Stomach (tissue), 9 donors: ENCODE measurements around the gene MIER1. TPM values are rescaled to one million over a fixed set of nuclear protein-coding genes. Genes with fewer than 3 reads are reported as not detected.
"Not testable (repeated sequence)": the region's sequence is repeated elsewhere in the genome, so short reads cannot be mapped to it uniquely, and the experiment has no call there.

Source experiments
- DNase-seq, 2 donors: peaks; one replicate each; pipeline versions ENCODE4 v3.0.0 to v3.0.0-alpha.2; 2013 to 2019
- H3K27ac ChIP-seq, 5 donors: fragments of 200-600 bp in 4 of 5; sonication (generic) in 4 of 5; one replicate each; pipeline ENCODE4 v1.5.1; 2013 to 2019; ENCODE audit warnings: mild to moderate bottlenecking in 1 of 5, moderate library complexity in 1 of 5
- H3K27me3 ChIP-seq, 3 donors: fragments of 200-600 bp; sonication (generic); one replicate each; pipeline ENCODE4 v1.5.1; 2017 to 2019; ENCODE audit warnings: mixed run types in 1 of 3
- H3K36me3 ChIP-seq, 4 donors: fragments of 200-600 bp; sonication (generic); 1 replicate in 3 of 4; 2 replicates in 1 of 4; pipeline ENCODE4 v1.5.1; 2016 to 2019
- H3K4me1 ChIP-seq, 4 donors: fragments of 200-600 bp; sonication (generic); one replicate each; pipeline ENCODE4 v1.5.1; 2016 to 2019
- H3K4me3 ChIP-seq, 4 donors: fragments of 200-600 bp; sonication (generic) in 3 of 4; one replicate each; pipeline ENCODE4 v1.5.1; 2016 to 2019; ENCODE audit warnings: mild to moderate bottlenecking in 1 of 4
- H3K9me3 ChIP-seq, 4 donors: fragments of 200-600 bp; sonication (generic); one replicate each; pipeline ENCODE4 v1.5.1; 2016 to 2019
- EP300 ChIP-seq: sonication (generic); formaldehyde crosslinking; IDR thresholded peaks from one replicate; pipeline ENCODE4 v1.6.1; 2017; ENCODE audit warnings: antibody characterized with exemption
- POLR2A ChIP-seq, 4 donors: fragments of 450-650 bp; IDR thresholded peaks; one replicate each; pipeline ENCODE4 v1.6.1; 2016; ENCODE audit warnings: antibody characterized with exemption in 4 of 4, control low read depth in 2 of 4, mild to moderate bottlenecking in 1 of 4, moderate library complexity in 1 of 4
- POLR2AphosphoS5 ChIP-seq, 3 donors: sonication (generic); formaldehyde crosslinking; IDR thresholded peaks; one replicate each; pipeline ENCODE4 v1.6.1; 2016; ENCODE audit warnings: antibody characterized with exemption in 3 of 3
- WGBS, 5 donors: extraction: QIAGEN DNeasy Blood & Tissue Kit in 3 of 5; methylation state at CpG; one replicate each; pipeline versions ENCODE4 v1.1.5 to v1.1.7; 2013 to 2018; 5-methylcytosine and 5-hydroxymethylcytosine counted together
- intact Hi-C: fragments of 100-400 bp; cut with DNase I; formaldehyde crosslinking; loops from one replicate; pipeline ENCODE4 v1.15.1; 2023; ENCODE audit warnings: low total_unique reads
- polyA plus RNA-seq, 3 donors: library from polyadenylated mRNA; stranded (reverse); fragments of 200-250 nt; gene quantifications; one replicate each; pipeline ENCODE4 v1.2.3, GENCODE V29; 2013
- total RNA-seq, 5 donors: library from RNA; depleted of rRNA; stranded (reverse); fragments of >200 nt; gene quantifications; one replicate each; pipeline versions ENCODE4 v1.1.0 to v1.2.3, GENCODE V29; 2014 to 2016
- TF ChIP-seq, protein P1 (sequence below), 7 experiments: fragments of 450-650 bp in 4 of 7; fragments of 200-600 bp in 3 of 7; sonication (generic) in 3 of 7; IDR thresholded peaks; one replicate each; pipeline ENCODE4 v1.5.1; 2016 to 2019; ENCODE audit warnings: antibody characterized with exemption in 7 of 7, control low read depth in 2 of 7, mild to moderate bottlenecking in 1 of 7
- donor health status: healthy with polysubstance abuse.
- donor health status: Bipolar disorder and iron deficiency.
- donor health status: healthy.

MIER1 gene
- total and polyA plus RNA-seq, 8 donors: 6.4 to 57.6 (median 27.7) TPM

GRCh38 chr1:66890621-66891020 is 34.2 kb upstream of the MIER1 start:
- DNase-seq: no peak
- H3K27me3 ChIP-seq: no peaks in the 10 kb centered on the region
- no peak overlapping the region for H3K27ac ChIP-seq
- H3K4me3 ChIP-seq: no peak overlapping the region
- WGBS, 5 donors: 94 to 100% (median 100%) methylated on average over 1 of the region's 1 CpG
- no peaks in the 10 kb centered on the region for H3K36me3 ChIP-seq
- H3K9me3 ChIP-seq: no peaks in the 10 kb centered on the region
- TF ChIP-seq EP300: no peak
- no peak for TF ChIP-seq POLR2A (IDR thresholded peaks at IDR 0.05)
- no peak for TF ChIP-seq POLR2AphosphoS5 (IDR thresholded peaks at IDR 0.05)
- TF ChIP-seq, protein P1, sequence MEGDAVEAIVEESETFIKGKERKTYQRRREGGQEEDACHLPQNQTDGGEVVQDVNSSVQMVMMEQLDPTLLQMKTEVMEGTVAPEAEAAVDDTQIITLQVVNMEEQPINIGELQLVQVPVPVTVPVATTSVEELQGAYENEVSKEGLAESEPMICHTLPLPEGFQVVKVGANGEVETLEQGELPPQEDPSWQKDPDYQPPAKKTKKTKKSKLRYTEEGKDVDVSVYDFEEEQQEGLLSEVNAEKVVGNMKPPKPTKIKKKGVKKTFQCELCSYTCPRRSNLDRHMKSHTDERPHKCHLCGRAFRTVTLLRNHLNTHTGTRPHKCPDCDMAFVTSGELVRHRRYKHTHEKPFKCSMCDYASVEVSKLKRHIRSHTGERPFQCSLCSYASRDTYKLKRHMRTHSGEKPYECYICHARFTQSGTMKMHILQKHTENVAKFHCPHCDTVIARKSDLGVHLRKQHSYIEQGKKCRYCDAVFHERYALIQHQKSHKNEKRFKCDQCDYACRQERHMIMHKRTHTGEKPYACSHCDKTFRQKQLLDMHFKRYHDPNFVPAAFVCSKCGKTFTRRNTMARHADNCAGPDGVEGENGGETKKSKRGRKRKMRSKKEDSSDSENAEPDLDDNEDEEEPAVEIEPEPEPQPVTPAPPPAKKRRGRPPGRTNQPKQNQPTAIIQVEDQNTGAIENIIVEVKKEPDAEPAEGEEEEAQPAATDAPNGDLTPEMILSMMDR (IDR thresholded peaks at IDR 0.05): no peak
- H3K4me1 ChIP-seq: no peaks in the 10 kb centered on the region
- intact Hi-C loops: no loop called here

DNA sequence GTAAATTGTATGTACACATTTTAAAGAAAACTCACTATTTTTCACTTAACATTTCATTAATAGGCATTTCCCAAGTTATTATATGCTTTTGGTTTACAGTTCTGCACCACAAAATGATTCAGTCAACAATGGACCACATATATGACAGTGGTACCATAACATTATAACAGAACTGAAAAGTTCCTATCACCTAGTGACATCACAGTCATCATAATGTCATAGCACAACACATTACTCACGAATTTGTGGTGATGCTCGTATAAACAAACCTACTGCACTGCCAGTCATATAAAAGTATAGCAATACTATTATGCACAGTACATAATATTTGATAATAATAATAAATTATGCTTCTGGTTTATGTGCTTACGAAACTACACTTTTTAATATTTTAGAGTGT is 31.1 kb upstream of the MIER1 start:
- TF ChIP-seq POLR2AphosphoS5 (IDR thresholded peaks at IDR 0.05) (no peak), EP300 (no peak), POLR2A (IDR thresholded peaks at IDR 0.05) (no peak)
- TF ChIP-seq, protein P1 (IDR thresholded peaks at IDR 0.05): no peak
- Histone ChIP-seq H3K27ac (no peak overlapping the region), H3K9me3 (no peaks in the 10 kb centered on the region), H3K27me3 (no peaks in the 10 kb centered on the region), H3K4me3 (no peak overlapping the region), H3K36me3 (no peaks in the 10 kb centered on the region), H3K4me1 (no peaks in the 10 kb centered on the region)
- intact Hi-C loops: no loop called here
- 89 to 95% (median 94%) methylated on average over 3 of the region's 3 CpGs for WGBS, 5 donors
- DNase-seq: no peak

GRCh38 chr1:66915203-66915602 is 9.6 kb upstream of the MIER1 start:
- H3K4me1 ChIP-seq, DNase-seq, H3K4me3 ChIP-seq, H3K27me3 ChIP-seq, H3K36me3 ChIP-seq, H3K9me3 ChIP-seq, intact Hi-C loops, H3K27ac ChIP-seq: not testable (repeated sequence)
- 85 to 96% (median 94%) methylated on average over 1 of the region's 1 CpG for WGBS, 5 donors

DNA sequence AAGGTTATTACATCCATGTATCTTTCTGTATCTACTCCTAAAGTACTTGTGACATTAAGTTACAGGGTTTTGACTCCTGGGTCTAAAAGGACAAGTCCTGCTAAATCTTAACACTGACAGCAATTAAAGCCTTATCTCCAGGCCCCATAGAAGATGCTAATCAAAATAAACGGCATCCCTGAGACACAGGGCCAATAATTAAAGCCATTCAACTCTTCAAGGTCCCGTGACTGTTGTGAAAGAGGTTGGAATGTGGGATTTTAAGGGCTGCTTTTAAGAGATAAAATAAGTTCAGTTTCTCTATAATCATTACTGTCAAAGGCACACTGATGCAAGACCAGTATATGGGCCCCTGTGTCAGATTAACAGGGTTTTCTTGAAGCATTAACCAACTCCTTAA is 8.5 kb upstream of the MIER1 start:
- intact Hi-C loops: no loop called here
- Histone ChIP-seq H3K36me3 (peaks cover 0 to 8% (median 0%) of the 10 kb centered on the region in 4 donors), H3K4me1 (peaks cover 0 to 2% (median 0%) of the 10 kb centered on the region in 4 donors), H3K4me3 (no peak overlapping the region), H3K27ac (no peak overlapping the region), H3K9me3 (no peaks in the 10 kb centered on the region), H3K27me3 (no peaks in the 10 kb centered on the region)
- WGBS, 5 donors: 54 to 59% (median 56%) methylated on average over 2 of the region's 2 CpGs
- DNase-seq: no peak
- TF ChIP-seq, protein P1 (IDR thresholded peaks at IDR 0.05): no peak
- TF ChIP-seq POLR2A (IDR thresholded peaks at IDR 0.05) (no peak), POLR2AphosphoS5 (IDR thresholded peaks at IDR 0.05) (no peak), EP300 (no peak)

DNA sequence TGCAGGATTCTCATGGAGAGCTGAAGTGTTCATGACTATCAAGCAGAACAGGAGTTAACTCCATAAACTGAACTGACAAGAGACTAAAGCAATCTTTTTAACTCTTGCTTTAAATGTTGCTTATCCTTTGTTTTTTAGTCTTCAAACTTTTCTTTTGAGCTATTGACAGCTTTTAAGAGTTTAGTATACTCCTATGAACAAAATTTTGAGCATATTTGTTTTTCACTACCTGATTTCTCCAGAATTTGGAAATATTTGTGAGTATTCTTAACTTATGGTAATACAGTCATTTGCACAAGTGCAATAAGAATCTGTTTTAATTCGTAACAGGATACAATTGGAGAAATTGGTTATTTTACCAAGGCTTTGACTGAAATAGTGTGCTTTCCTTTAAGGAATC is 7.3 kb upstream of the MIER1 start:
- 93 to 99% (median 97%) methylated on average over 1 of the region's 1 CpG for WGBS, 5 donors
- no peaks in the 10 kb centered on the region for H3K27me3 ChIP-seq
- DNase-seq: no peak
- no peak overlapping the region for H3K27ac ChIP-seq
- H3K9me3 ChIP-seq: no peaks in the 10 kb centered on the region
- H3K36me3 ChIP-seq: peaks cover 0 to 8% (median 0%) of the 10 kb centered on the region in 4 donors
- TF ChIP-seq EP300 (no peak), POLR2AphosphoS5 (IDR thresholded peaks at IDR 0.05) (no peak), POLR2A (IDR thresholded peaks at IDR 0.05) (no peak)
- TF ChIP-seq, protein P1 (IDR thresholded peaks at IDR 0.05): no peak
- intact Hi-C loops: no loop called here
- H3K4me3 ChIP-seq: no peak overlapping the region
- peaks cover 0 to 8% (median 0%) of the 10 kb centered on the region in 4 donors for H3K4me1 ChIP-seq
